ENCODE measurements around the gene RALB. TPM values are rescaled to one million over a fixed set of nuclear protein-coding genes. Genes with fewer than 3 reads are reported as not detected.

The RALB gene
- total RNA-seq, 1 experiment from 2014 or later: 7.2 TPM

DNA sequence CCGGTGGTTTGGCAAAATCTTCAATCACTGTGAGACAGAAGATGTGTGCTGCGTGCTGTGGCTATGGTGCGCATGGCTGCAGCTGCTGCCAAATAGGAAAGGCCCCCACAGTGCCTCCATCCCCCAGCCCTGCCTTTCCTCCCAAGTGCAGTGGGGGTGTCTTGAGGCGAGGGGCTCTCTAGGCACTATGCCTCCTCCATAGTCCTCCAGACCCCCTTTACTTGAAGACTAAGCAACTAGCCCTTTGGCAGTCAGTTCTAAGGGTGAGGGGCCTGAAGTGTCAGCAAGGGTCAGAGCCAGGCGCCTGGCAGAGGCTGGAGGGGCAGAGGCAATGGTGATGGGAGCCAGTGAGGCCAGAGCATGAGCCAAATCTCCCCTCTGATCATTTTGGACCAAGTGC, 15.9 kb upstream of the RALB start:
- no peak overlapping the region for H3K4me2 ChIP-seq (ENCODE audit: low read depth, low read length, poor library complexity, severe bottlenecking)
- no peak overlapping the region for H3K4me3 ChIP-seq (ENCODE audit: low read length)
- H3K9me2 ChIP-seq (replicated peaks; ENCODE audit: insufficient read depth, low read length): no peaks in the 10 kb centered on the region
- H3K9ac ChIP-seq (ENCODE audit: low read length): no peak overlapping the region
- H3K4me1 ChIP-seq (ENCODE audit: low read length): peaks cover 8% of the 10 kb centered on the region
- no peak overlapping the region for H3K27ac ChIP-seq (ENCODE audit: low read length)
- H3K36me3 ChIP-seq (ENCODE audit: insufficient read depth, low read length): no peaks in the 10 kb centered on the region
- no peaks in the 10 kb centered on the region for H3K27me3 ChIP-seq (ENCODE audit: low read length)
- H2AFZ ChIP-seq (ENCODE audit: low read length): no peak overlapping the region
- H3K9me3 ChIP-seq (ENCODE audit: low read length): no peaks in the 10 kb centered on the region
- no peak for DNase-seq
- no peaks in the 10 kb centered on the region for H3K79me2 ChIP-seq (ENCODE audit: low read length)
- no peaks in the 10 kb centered on the region for H4K20me1 ChIP-seq (ENCODE audit: insufficient read depth, low read depth, low read length)

- Histone ChIP-seq H3K4me3 (ENCODE audit: low read length) (no peak overlapping the region), H4K20me1 (ENCODE audit: insufficient read depth, low read depth, low read length) (no peaks in the 10 kb centered on the region), H2AFZ (ENCODE audit: low read length) (no peak overlapping the region), H3K27ac (ENCODE audit: low read length) (no peak overlapping the region), H3K9me3 (ENCODE audit: low read length) (no peaks in the 10 kb centered on the region), H3K4me2 (ENCODE audit: low read depth, low read length, poor library complexity, severe bottlenecking) (no peak overlapping the region), H3K9ac (ENCODE audit: low read length) (no peak overlapping the region), H3K4me1 (ENCODE audit: low read length) (peaks cover under 1% of the 10 kb centered on the region), H3K36me3 (ENCODE audit: insufficient read depth, low read length) (no peaks in the 10 kb centered on the region), H3K9me2 (replicated peaks; ENCODE audit: insufficient read depth, low read length) (no peaks in the 10 kb centered on the region), H3K27me3 (ENCODE audit: low read length) (no peaks in the 10 kb centered on the region), H3K79me2 (ENCODE audit: low read length) (no peaks in the 10 kb centered on the region)
- no peak for DNase-seq
Measured at GRCh38 chr2:120237491-120237902, 15.2 kb upstream of the RALB start.

- H3K4me2 ChIP-seq (ENCODE audit: low read depth, low read length, poor library complexity, severe bottlenecking): no peak overlapping the region
- H3K9ac ChIP-seq (ENCODE audit: low read length): no peak overlapping the region
Measured at GRCh38 chr2:120238728-120239487, 13.7 kb upstream of the RALB start.

GRCh38 chr2:120239488-120240287, 13.0 kb upstream of the RALB start:
- H3K27me3 ChIP-seq (ENCODE audit: low read length): no peaks in the 10 kb centered on the region
- H3K27ac ChIP-seq (ENCODE audit: low read length): no peak overlapping the region
- no peaks in the 10 kb centered on the region for H3K9me2 ChIP-seq (replicated peaks; ENCODE audit: insufficient read depth, low read length)
- no peaks in the 10 kb centered on the region for H3K79me2 ChIP-seq (ENCODE audit: low read length)
- H3K9me3 ChIP-seq (ENCODE audit: low read length): no peaks in the 10 kb centered on the region
- no peak overlapping the region for H2AFZ ChIP-seq (ENCODE audit: low read length)
- no peaks in the 10 kb centered on the region for H4K20me1 ChIP-seq (ENCODE audit: insufficient read depth, low read depth, low read length)
- H3K4me3 ChIP-seq (ENCODE audit: low read length): no peak overlapping the region
- no peak overlapping the region for H3K9ac ChIP-seq (ENCODE audit: low read length)
- no peak overlapping the region for H3K4me2 ChIP-seq (ENCODE audit: low read depth, low read length, poor library complexity, severe bottlenecking)
- DNase-seq: no peak
- H3K4me1 ChIP-seq (ENCODE audit: low read length): no peaks in the 10 kb centered on the region
- H3K36me3 ChIP-seq (ENCODE audit: insufficient read depth, low read length): no peaks in the 10 kb centered on the region

More at GRCh38 chr2:120238728-120239487, 13.7 kb upstream of the RALB start:
- H4K20me1 ChIP-seq (ENCODE audit: insufficient read depth, low read depth, low read length): no peaks in the 10 kb centered on the region
- no peaks in the 10 kb centered on the region for H3K9me2 ChIP-seq (replicated peaks; ENCODE audit: insufficient read depth, low read length)
- no peak overlapping the region for H3K4me3 ChIP-seq (ENCODE audit: low read length)
- H3K9me3 ChIP-seq (ENCODE audit: low read length): no peaks in the 10 kb centered on the region
- no peaks in the 10 kb centered on the region for H3K79me2 ChIP-seq (ENCODE audit: low read length)
- H3K27ac ChIP-seq (ENCODE audit: low read length): no peak overlapping the region
- no peak for DNase-seq
- H3K36me3 ChIP-seq (ENCODE audit: insufficient read depth, low read length): no peaks in the 10 kb centered on the region
- H2AFZ ChIP-seq (ENCODE audit: low read length): no peak overlapping the region
- no peaks in the 10 kb centered on the region for H3K4me1 ChIP-seq (ENCODE audit: low read length)
- H3K27me3 ChIP-seq (ENCODE audit: low read length): no peaks in the 10 kb centered on the region

- no peaks in the 10 kb centered on the region for H3K27me3 ChIP-seq (ENCODE audit: low read length)
- H3K9ac ChIP-seq (ENCODE audit: low read length): no peak overlapping the region
- H3K9me3 ChIP-seq (ENCODE audit: low read length): no peaks in the 10 kb centered on the region
- H3K4me2 ChIP-seq (ENCODE audit: low read depth, low read length, poor library complexity, severe bottlenecking): no peak overlapping the region
- no peak overlapping the region for H3K4me3 ChIP-seq (ENCODE audit: low read length)
- no peak overlapping the region for H2AFZ ChIP-seq (ENCODE audit: low read length)
- H3K27ac ChIP-seq (ENCODE audit: low read length): no peak overlapping the region
- no peaks in the 10 kb centered on the region for H3K36me3 ChIP-seq (ENCODE audit: insufficient read depth, low read length)
- no peaks in the 10 kb centered on the region for H3K9me2 ChIP-seq (replicated peaks; ENCODE audit: insufficient read depth, low read length)
- H3K4me1 ChIP-seq (ENCODE audit: low read length): no peaks in the 10 kb centered on the region
- H3K79me2 ChIP-seq (ENCODE audit: low read length): no peaks in the 10 kb centered on the region
- H4K20me1 ChIP-seq (ENCODE audit: insufficient read depth, low read depth, low read length): no peaks in the 10 kb centered on the region
- DNase-seq: no peak
Measured at GRCh38 chr2:120240901-120241429, 11.7 kb upstream of the RALB start.

DNA sequence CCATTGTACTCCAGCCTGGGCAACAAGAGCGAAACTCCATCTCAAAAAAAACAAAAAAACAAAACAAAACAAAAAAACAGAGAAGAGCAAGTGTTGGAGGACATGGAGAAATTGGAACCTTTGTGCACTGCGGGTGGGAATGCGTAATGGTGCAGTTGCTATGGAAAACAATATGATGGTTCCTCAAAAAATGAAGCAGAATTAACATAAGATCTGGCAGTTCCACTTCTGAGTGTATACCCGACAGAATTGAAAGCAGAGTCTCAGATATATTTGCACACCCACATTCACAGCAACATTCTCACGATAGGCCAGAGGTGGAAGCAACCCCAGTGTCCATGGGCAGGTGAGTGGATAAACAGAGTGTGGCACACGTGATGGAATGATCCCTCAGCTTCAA, 11.0 kb upstream of the RALB start:
- Histone ChIP-seq H3K36me3 (ENCODE audit: insufficient read depth, low read length) (no peaks in the 10 kb centered on the region), H3K27me3 (ENCODE audit: low read length) (no peaks in the 10 kb centered on the region), H3K4me1 (ENCODE audit: low read length) (no peaks in the 10 kb centered on the region), H3K79me2 (ENCODE audit: low read length) (no peaks in the 10 kb centered on the region), H3K9ac (ENCODE audit: low read length) (no peak overlapping the region), H3K9me3 (ENCODE audit: low read length) (no peaks in the 10 kb centered on the region), H3K4me3 (ENCODE audit: low read length) (no peak overlapping the region), H3K27ac (ENCODE audit: low read length) (no peak overlapping the region), H3K4me2 (ENCODE audit: low read depth, low read length, poor library complexity, severe bottlenecking) (no peak overlapping the region), H4K20me1 (ENCODE audit: insufficient read depth, low read depth, low read length) (no peaks in the 10 kb centered on the region), H3K9me2 (replicated peaks; ENCODE audit: insufficient read depth, low read length) (no peaks in the 10 kb centered on the region), H2AFZ (ENCODE audit: low read length) (no peak overlapping the region)
- DNase-seq: no peak

- Histone ChIP-seq H3K27me3 (ENCODE audit: low read length) (no peaks in the 10 kb centered on the region), H3K79me2 (ENCODE audit: low read length) (no peaks in the 10 kb centered on the region), H3K4me1 (ENCODE audit: low read length) (no peaks in the 10 kb centered on the region), H3K9ac (ENCODE audit: low read length) (no peak overlapping the region), H3K27ac (ENCODE audit: low read length) (no peak overlapping the region), H3K36me3 (ENCODE audit: insufficient read depth, low read length) (no peaks in the 10 kb centered on the region), H4K20me1 (ENCODE audit: insufficient read depth, low read depth, low read length) (no peaks in the 10 kb centered on the region), H3K4me2 (ENCODE audit: low read depth, low read length, poor library complexity, severe bottlenecking) (no peak overlapping the region), H3K9me2 (replicated peaks; ENCODE audit: insufficient read depth, low read length) (no peaks in the 10 kb centered on the region), H3K9me3 (ENCODE audit: low read length) (no peaks in the 10 kb centered on the region), H2AFZ (ENCODE audit: low read length) (no peak overlapping the region), H3K4me3 (ENCODE audit: low read length) (no peak overlapping the region)
- no peak for DNase-seq
Measured at GRCh38 chr2:120243211-120243610, 9.4 kb upstream of the RALB start.

DNA sequence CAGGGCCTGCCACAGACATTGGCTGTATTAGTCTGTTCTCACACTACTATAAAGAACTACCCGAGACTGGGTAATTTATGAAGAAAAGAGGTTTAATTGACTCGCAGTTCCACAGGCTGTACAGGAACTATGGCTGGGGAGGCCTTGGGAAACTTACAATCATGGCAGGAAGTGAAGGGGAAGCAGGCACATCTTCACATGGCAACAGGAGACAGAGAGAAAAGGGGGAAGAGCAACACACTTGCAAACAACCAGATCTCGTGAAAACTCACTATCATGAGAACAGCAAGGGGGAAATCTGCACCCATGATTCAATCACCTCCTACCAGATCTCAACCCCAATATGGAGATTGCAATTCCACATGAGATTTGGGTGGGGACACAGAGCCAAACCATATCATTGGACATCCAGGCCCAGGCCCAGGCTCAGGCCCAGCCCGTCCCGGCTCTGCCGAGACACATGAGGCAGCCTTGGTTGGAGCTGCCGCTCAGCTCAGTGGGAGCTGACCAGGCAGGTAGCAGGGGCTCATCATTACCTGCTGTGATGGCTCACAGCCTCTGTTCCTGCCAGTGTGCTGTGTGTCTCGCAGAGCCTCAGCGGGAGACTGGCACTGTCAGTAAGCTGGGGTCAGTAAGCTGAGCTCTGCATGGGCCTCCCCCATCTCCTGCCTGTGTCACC, 8.6 kb upstream of the RALB start:
- H3K9ac ChIP-seq (ENCODE audit: low read length): no peak overlapping the region

More for the DNA sequence above, 8.6 kb upstream of the RALB start:
- Histone ChIP-seq H4K20me1 (ENCODE audit: insufficient read depth, low read depth, low read length) (no peaks in the 10 kb centered on the region), H3K79me2 (ENCODE audit: low read length) (no peaks in the 10 kb centered on the region), H3K4me1 (ENCODE audit: low read length) (no peaks in the 10 kb centered on the region; the same call in 1 of the 2 replicates), H3K9me3 (ENCODE audit: low read length) (no peaks in the 10 kb centered on the region), H3K4me2 (ENCODE audit: low read depth, low read length, poor library complexity, severe bottlenecking) (no peak overlapping the region), H3K27ac (ENCODE audit: low read length) (no peak overlapping the region), H3K27me3 (ENCODE audit: low read length) (no peaks in the 10 kb centered on the region), H3K36me3 (ENCODE audit: insufficient read depth, low read length) (no peaks in the 10 kb centered on the region), H2AFZ (ENCODE audit: low read length) (no peak overlapping the region), H3K4me3 (ENCODE audit: low read length) (no peak overlapping the region), H3K9me2 (replicated peaks; ENCODE audit: insufficient read depth, low read length) (no peaks in the 10 kb centered on the region)
- no peak for DNase-seq

All from Karpas-422 (cell line).